OCI-LY3 (cell line): Measurements from ENCODE around the gene TMEM72.

Experiments used
- H2AFZ ChIP-seq: fragments of 200-600, 300-600 bp; shearing (Covaris generic); 2 replicates; pipeline ENCODE4 v1.6.0; 2014; ENCODE audit warnings: antibody characterized with exemption, low read depth, low read length
- H3K27ac ChIP-seq: fragments of 200-600, 300-600 bp; sonication (generic); 2 replicates; pipeline ENCODE4 v1.5.1; 2014; ENCODE audit warnings: mild to moderate bottlenecking, low read length, moderate library complexity, mixed read lengths
- H3K27me3 ChIP-seq: fragments of 200-600, 300-600 bp; sonication (generic); 2 replicates; pipeline ENCODE4 v1.6.1; 2014; ENCODE audit warnings: low read depth, low read length, mixed read lengths
- H3K36me3 ChIP-seq: fragments of 200-600, 300-600 bp; sonication (generic); replicated peaks from 2 replicates; pipeline ENCODE3; 2014; ENCODE audit warnings: low read depth, low read length, mixed read lengths
- H3K4me1 ChIP-seq: fragments of 300-600, 200-600 bp; sonication (generic); 2 replicates; pipeline ENCODE4 v1.6.1; 2014; ENCODE audit warnings: low read length, mixed read lengths
- H3K4me2 ChIP-seq: fragments of 200-600, 300-600 bp; sonication (generic); 2 replicates; pipeline ENCODE4 v1.6.1; 2014; ENCODE audit warnings: low read length, mixed read lengths
- H3K4me3 ChIP-seq: fragments of 300-600, 200-600 bp; sonication (generic); 2 replicates; pipeline ENCODE4 v1.5.1; 2014; ENCODE audit warnings: antibody characterized with exemption, mild to moderate bottlenecking, low read length, moderate library complexity
- H3K79me2 ChIP-seq: fragments of 300-600, 200-600 bp; shearing (Covaris generic); 2 replicates; pipeline ENCODE4 v1.6.1; 2014; ENCODE audit warnings: mild to moderate bottlenecking, low read length, mixed read lengths
- H3K9ac ChIP-seq: fragments of 300-600, 200-600 bp; shearing (Covaris generic); 2 replicates; pipeline ENCODE4 v1.6.0; 2014; ENCODE audit warnings: mild to moderate bottlenecking, low read length, moderate library complexity
- H3K9me3 ChIP-seq: fragments of 200-600, 300-600 bp; shearing (Covaris generic); 2 replicates; pipeline ENCODE4 v1.6.1; 2014; ENCODE audit warnings: low read length, mixed read lengths; ENCODE audit not compliant: insufficient read depth
- H4K20me1 ChIP-seq: fragments of 200-600, 300-600 bp; sonication (generic); 2 replicates; pipeline ENCODE4 v1.6.1; 2016; ENCODE audit warnings: low read length, mixed read lengths; ENCODE audit not compliant: insufficient read depth
- CTCF ChIP-seq: fragments of 200-600, 300-600 bp; sonication (generic); IDR thresholded peaks from 2 replicates; pipeline ENCODE4 v1.5.1; 2014; ENCODE audit warnings: antibody characterized with exemption, low read length, low read depth
- EZH2phosphoT487 ChIP-seq: fragments of 200-600 bp; shearing (Covaris generic); IDR thresholded peaks from 2 replicates; pipeline ENCODE4 v1.6.1; 2018; ENCODE audit warnings: antibody characterized with exemption, mixed run types, low read depth

TMEM72 gene

GRCh38 chr10:44931621-44932516 lies 20.7 kb downstream of the TMEM72 start:
- Histone ChIP-seq H3K27ac (no peak overlapping the region), H3K9ac (no peak overlapping the region), H3K79me2 (no peaks in the 10 kb centered on the region), H3K27me3 (no peaks in the 10 kb centered on the region), H3K9me3 (no peaks in the 10 kb centered on the region), H3K4me3 (no peak overlapping the region), H4K20me1 (no peaks in the 10 kb centered on the region), H2AFZ (no peak overlapping the region), H3K36me3 (no peaks in the 10 kb centered on the region), H3K4me2 (no peak overlapping the region), H3K4me1 (peaks cover 14% of the 10 kb centered on the region)
- TF ChIP-seq CTCF: no peak
- no peak for TF ChIP-seq EZH2phosphoT487

DNA sequence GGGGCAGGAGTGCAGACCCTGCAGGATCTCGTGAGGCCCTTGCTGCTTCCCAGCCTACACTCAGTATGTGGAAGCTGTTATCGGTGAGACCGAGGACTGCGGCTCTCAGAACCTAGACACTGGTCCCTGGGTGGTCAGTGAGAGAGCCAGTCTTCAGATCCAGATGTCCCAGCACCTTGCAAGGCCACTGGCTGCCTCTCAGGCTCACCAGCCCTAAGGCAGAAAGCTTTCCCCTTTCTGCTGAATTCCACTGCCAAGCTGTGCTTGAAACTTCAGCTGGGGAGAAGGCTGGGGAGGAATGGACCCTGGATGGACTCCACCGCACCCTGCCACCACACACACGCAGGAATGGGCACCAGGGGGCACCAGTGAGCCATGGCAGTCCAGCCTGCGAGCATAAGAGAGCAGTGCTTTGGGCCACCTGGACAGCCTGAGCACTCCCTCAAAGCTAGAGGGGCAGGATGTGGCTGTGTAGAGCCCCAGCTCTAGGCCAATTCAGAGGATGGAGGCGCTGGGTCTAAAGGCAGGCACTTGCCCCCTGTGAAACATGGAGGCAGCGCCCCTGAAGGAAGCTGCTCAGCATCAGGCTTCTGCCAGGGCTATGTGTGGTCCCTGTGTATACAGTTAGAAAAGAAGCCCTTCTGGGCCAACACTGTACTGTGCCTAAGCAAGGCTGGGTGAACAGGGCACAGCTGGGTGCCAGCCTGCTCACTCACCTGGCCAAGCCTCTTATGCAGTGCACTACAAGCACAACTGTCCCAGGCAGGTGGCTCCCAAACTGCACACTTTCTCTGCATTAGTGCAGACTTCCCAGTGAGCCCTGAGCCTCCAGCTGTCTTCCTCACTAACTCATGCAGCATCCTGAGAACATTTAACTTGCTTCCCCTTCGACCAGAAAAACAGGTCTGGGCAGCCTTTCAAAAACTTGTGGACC lies 21.6 kb downstream of the TMEM72 start:
- Histone ChIP-seq H3K79me2 (no peaks in the 10 kb centered on the region), H4K20me1 (no peaks in the 10 kb centered on the region), H3K4me1 (peaks cover 14% of the 10 kb centered on the region), H3K36me3 (no peaks in the 10 kb centered on the region), H3K9me3 (no peaks in the 10 kb centered on the region), H3K27me3 (no peaks in the 10 kb centered on the region), H3K4me3 (no peak overlapping the region), H2AFZ (no peak overlapping the region), H3K4me2 (no peak overlapping the region), H3K9ac (no peak overlapping the region), H3K27ac (no peak overlapping the region)
- TF ChIP-seq EZH2phosphoT487: no peak
- TF ChIP-seq CTCF: peak; percentile 80

GRCh38 chr10:44933451-44934321 lies 22.5 kb downstream of the TMEM72 start:
- Histone ChIP-seq H3K9ac (no peak overlapping the region), H3K4me2 (no peak overlapping the region)
- TF ChIP-seq EZH2phosphoT487: no peak
- no peak for TF ChIP-seq CTCF

More at GRCh38 chr10:44933451-44934321, 22.5 kb downstream of the TMEM72 start:
- Histone ChIP-seq H2AFZ (no peak overlapping the region), H3K4me1 (peaks cover 14% of the 10 kb centered on the region), H4K20me1 (no peaks in the 10 kb centered on the region), H3K27me3 (no peaks in the 10 kb centered on the region), H3K79me2 (no peaks in the 10 kb centered on the region), H3K27ac (no peak overlapping the region), H3K4me3 (no peak overlapping the region), H3K36me3 (no peaks in the 10 kb centered on the region), H3K9me3 (no peaks in the 10 kb centered on the region)
